ENCODE measurements around the gene MEGF11.

GRCh38 chr15:66147440-66147839 is 106.1 kb downstream of the MEGF11 start:
- TF ChIP-seq EP300 (IDR thresholded peaks at IDR 0.05): no peak
- TF ChIP-seq CTCF (IDR thresholded peaks at IDR 0.05): no peak
- no peak for TF ChIP-seq POLR2AphosphoS5 (IDR thresholded peaks at IDR 0.05)
- no peak for TF ChIP-seq POLR2A (IDR thresholded peaks at IDR 0.05)
